ENCODE measurements around the gene RBBP4.
"Not testable (repeated sequence)": the region's sequence is repeated elsewhere in the genome, so short reads cannot be mapped to it uniquely, and the experiment has no call there.

Gene RBBP4

DNA sequence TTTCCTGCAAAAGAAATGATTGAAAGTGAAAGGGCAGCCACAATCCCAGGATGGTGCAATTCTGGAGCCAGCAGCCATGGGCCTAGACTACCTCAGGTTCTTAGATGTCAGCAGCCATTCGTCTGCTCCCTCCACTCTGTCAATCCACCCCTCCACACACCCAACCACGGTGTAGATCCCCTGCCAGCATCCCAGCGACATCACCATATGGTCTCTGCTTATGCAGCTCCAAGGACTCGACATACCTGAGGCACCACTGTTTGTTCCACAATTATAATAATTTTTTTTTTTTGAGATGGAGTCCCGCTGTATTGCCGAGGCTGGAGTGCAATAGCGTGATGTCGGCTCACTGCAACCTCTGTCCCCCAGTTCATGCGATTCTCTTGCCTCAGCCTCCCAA is 45.0 kb downstream of the RBBP4 start:
- no peak for DNase-seq

GRCh38 chr1:32696996-32697395 is 46.0 kb downstream of the RBBP4 start:
- DNase-seq, result not testable (repeated sequence)

DNA sequence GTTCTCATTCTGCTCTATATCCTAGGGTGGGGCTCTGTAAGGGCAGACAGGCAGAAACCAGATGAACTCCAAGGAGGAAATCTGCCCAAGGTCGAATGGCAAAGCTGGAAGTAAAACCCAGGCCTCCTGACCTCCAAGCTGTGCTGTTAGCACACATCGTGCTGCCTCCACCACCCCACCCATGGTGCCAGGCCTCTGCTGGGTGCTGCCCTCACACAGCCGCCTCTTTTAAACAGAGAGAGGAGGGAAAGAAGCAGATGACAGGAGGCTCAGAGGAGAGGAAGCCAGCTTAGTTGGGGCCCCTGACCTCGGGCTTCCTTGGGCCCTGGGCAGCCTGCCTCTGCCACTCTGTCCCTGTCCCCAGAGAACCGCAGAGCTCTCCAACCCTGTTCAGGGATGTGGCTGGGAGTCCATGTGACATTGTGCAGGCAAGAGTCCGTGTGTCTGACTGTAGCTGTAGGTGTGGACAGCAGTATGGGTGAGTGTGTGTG is 50.5 kb downstream of the RBBP4 start:
- no peak for DNase-seq

- DNase-seq, result no peak
These were observed 51.1 kb downstream of the RBBP4 start for GRCh38 chr1:32701951-32702598.

DNA sequence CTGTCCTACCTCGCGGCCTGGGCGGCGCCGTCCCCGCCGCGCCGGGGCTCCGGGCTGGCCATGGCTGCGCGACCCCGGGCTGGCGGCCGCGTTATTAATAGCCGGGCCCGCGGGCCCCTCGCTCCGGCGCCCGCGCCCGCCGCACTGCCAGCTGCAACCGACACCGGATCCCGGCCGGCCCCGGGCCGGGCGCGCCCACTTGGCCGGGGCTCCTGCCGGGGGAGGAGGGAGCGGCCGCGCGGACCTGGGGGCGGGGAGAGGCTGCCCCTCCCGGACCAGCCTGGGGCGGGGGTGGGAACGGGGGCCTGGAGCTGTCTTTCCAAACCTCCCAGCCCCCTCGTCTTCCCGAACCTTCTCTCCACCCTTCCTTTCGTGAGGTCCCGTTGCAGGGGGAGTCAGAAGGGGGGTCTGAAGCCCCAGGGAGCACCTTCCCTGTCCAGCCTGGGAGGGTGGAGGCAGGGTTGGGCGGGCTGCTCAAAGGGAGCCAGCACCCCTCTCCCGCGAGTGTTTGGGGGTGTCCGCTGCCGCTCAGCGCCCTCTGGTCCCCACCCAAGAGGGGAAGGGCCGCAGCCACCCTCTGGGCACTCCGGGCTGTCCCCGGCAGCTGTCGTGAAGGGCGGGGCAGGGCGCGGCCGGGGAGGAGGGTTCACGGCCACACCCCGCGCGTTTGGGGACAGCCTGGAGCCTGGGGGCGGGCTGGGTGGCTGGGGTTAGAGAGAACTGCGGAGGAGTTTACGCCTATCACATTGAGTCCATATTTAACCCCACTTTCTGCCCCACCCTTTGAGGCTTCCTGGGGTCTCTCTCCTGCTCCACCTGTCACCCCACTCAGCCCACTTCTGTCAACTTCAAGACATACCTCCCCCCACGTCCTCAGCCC is 51.8 kb downstream of the RBBP4 start, which contains the start of gene SYNC:
Gene SYNC, minus strand, starts transcription at position 172 of the 880 bp plus-strand sequence. Its CDS starts 110 bp downstream, at position 62.
- DNase-seq, result no peak

GRCh38 chr1:32703479-32704291 is 52.7 kb downstream of the RBBP4 start:
- no peak for DNase-seq

GRCh38 chr1:32705516-32705915 is 54.5 kb downstream of the RBBP4 start:
- DNase-seq, result no peak

- no peak for DNase-seq
These were observed 55.5 kb downstream of the RBBP4 start for GRCh38 chr1:32706491-32706890.

GRCh38 chr1:32709075-32709474 is 58.1 kb downstream of the RBBP4 start:
- DNase-seq, result no peak

DNA sequence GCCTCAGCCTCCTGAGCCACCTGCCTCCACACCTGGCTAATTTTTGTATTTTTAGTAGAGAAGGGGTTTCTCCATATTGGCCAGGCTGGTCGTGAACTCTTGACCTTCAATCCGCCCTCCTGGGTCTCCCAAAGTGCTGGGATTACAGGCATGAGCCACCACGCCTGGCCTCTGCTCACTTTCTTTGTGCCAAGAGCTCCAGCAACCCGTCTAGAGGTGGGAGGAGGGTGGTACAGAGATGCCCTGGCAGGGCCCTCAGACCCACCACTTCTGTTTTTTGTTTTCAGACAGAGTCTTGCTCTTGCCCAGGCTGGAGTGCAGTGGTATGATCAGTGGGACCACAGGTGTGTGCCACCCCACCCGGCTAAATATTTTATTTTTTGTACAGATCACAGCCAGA is 58.5 kb downstream of the RBBP4 start:
- DNase-seq, result no peak

- not testable (repeated sequence) for DNase-seq
These were observed 60.2 kb downstream of the RBBP4 start for GRCh38 chr1:32711221-32711620.

GRCh38 chr1:32713081-32713480 is 62.1 kb downstream of the RBBP4 start:
- no peak for DNase-seq

- DNase-seq, result no peak
These were observed 63.3 kb downstream of the RBBP4 start for GRCh38 chr1:32714277-32714676.

DNA sequence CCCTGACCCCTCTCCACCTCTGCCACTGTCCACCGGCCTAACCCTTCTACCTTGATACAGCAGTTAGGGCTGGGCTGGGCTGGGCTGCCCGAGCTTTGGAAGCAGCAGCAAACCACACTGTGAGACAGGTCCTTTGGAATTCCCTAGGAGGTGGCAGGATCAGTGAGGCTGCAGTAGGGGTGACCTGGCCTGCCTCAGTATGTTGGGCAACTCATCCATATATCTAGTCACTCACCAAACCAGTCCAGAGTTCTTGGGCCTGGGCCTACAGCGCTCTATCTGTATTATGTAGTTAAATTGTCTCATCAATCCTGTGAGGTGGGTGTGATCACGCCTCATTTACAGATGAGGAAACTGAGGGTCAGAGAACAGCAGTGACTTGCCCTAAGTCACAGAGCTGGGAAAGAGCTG is 64.9 kb downstream of the RBBP4 start:
- no peak for DNase-seq

- DNase-seq, result peak in 1 of 4 experiments; percentile 14
These were observed 65.5 kb downstream of the RBBP4 start for GRCh38 chr1:32716312-32717148.

DNA sequence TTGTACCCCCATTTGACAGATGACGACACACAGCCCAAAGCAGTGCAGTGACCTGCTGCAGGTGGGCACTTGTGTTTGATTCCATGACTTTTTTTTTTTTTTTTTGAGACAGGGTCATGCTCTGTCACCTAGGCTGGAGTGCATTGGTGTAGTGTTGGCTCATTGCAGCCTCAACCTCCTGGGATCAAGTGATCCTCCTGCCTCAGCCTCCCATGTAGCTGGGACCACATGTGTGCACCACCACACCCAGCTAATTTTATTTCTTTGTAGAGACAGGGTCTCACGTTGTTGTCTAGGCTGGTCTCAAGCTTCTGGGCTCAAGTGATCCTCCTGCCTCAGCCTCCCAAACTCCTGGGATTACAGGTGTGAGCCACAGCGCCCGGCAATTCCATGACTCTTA is 66.5 kb downstream of the RBBP4 start:
- DNase-seq, result no peak

- DNase-seq, result no peak
These were observed 67.0 kb downstream of the RBBP4 start for GRCh38 chr1:32718036-32718435.

- DNase-seq, result no peak
These were observed 67.5 kb downstream of the RBBP4 start for GRCh38 chr1:32718527-32718926.

GRCh38 chr1:32719681-32720275 is 68.8 kb downstream of the RBBP4 start:
- DNase-seq, result no peak

DNA sequence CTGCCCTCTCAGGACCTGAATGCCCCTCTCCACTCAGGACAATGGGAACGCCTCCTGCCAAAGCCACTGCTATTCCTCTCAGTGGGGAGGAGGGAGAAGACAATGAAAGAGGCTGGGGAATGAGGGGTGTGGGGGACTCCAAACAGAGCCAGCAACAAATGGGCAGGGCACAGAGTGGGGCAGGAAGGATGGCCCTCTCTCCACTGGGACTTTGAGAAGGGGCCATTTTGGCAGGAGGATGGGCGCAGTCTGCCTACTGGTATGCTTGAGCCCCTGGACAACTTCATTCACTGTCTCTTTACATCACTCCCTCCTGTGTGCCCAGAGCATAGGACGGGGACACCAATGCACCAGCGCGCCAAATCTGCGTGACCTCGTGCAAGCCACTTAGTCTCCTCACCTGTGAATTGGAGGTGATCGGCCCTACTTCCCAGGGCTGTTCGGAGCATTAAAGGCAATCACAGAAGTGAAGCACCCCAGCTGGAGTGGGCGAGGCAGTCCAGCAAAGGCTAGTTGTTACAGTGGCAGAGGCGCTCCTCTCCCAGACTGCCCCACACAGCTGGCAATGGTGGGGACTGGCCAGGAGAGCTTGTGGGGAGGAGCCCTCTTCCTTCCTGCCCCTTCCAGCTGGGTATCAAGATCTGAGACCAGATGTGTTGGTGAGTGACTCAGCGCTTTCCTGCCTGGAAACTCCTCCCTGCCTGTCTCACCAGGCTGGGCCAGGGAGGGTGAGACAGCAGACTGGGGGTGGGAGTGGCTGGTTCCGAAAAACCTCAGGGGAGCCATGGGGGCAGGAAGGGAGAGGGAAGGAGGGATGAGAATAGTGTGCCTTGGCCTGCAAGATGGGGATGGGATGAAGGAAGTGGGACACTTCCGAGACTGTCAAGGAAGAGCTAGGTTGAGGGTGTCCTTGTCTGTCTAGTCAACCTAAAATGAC is 73.9 kb downstream of the RBBP4 start:
- DNase-seq, result no peak

DNA sequence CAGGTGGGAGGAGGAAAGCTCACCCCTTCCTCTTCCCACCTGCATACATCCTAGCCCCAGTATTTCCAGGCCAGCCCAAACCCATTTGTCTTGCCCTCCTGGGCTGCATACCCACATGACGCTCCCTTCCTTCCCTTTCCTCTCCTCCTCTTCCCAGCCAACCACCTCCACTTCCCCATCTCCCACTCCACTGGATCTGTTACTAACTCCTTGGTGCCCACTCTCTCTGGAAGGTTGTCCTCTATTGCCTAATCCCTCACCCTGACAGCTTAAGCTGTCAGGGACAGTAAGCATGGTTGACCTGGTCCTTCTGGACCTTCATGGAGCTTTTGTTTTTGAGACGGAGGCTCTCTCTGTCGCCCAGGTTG is 74.6 kb downstream of the RBBP4 start:
- DNase-seq, result no peak

Measured in activated CD4-positive, CD25-positive, alpha-beta regulatory T cell (primary cell).